BE2C (cell line): ENCODE data around the gene RBMS1.

Source experiments
- DNase-seq: peaks from one replicate; pipeline ENCODE4 v3.0.0-alpha.2; 2020
- H3K27me3 ChIP-seq: fragments of 250-450 bp; sonication (Bioruptor Pico); 2 replicates; pipeline ENCODE4 v1.5.1; 2020; ENCODE audit warnings: mild to moderate bottlenecking
- H3K36me3 ChIP-seq: fragments of 250-450 bp; sonication (Bioruptor Pico); 2 replicates; pipeline ENCODE4 v1.5.1; 2020; ENCODE audit warnings: mild to moderate bottlenecking
- H3K4me1 ChIP-seq: fragments of 250-450 bp; sonication (Bioruptor Pico); 2 replicates; pipeline ENCODE4 v1.5.1; 2020
- H3K4me3 ChIP-seq: 2 replicates; pipeline ENCODE4 v1.5.1; 2011; ENCODE audit warnings: low read depth, low read length
- H3K9me3 ChIP-seq: fragments of 250-450 bp; sonication (Bioruptor Pico); 2 replicates; pipeline ENCODE4 v1.5.1; 2020
- CTCF ChIP-seq: IDR thresholded peaks from 2 replicates; pipeline ENCODE4 v1.5.1; 2012; ENCODE audit warnings: mild to moderate bottlenecking, low read depth, low read length

Gene RBMS1

GRCh38 chr2:160270571-160271113 is 223.0 kb downstream of the RBMS1 start:
- Histone ChIP-seq H3K4me3 (peak overlapping the region; percentile 56), H3K36me3 (peaks cover 4% of the 10 kb centered on the region), H3K9me3 (no peaks in the 10 kb centered on the region), H3K4me1 (peaks cover 5% of the 10 kb centered on the region), H3K27me3 (no peaks in the 10 kb centered on the region)
- TF ChIP-seq CTCF = no peak
- DNase-seq = peak; percentile 4

GRCh38 chr2:160269803-160270570 is 223.6 kb downstream of the RBMS1 start:
- DNase-seq = peak; percentile 78
- peaks cover 5% of the 10 kb centered on the region for H3K4me1 ChIP-seq
- peak; percentile 47 for TF ChIP-seq CTCF
- H3K27me3 ChIP-seq = no peaks in the 10 kb centered on the region
- no peaks in the 10 kb centered on the region for H3K9me3 ChIP-seq
- peak overlapping the region; percentile 56 for H3K4me3 ChIP-seq
- no peaks in the 10 kb centered on the region; the same call in 1 of the 2 replicates for H3K36me3 ChIP-seq

- TF ChIP-seq CTCF = no peak
- no peak for DNase-seq
- no peaks in the 10 kb centered on the region; the same call in 1 of the 2 replicates for H3K36me3 ChIP-seq
- H3K4me3 ChIP-seq = peak overlapping the region; percentile 56
- no peaks in the 10 kb centered on the region for H3K9me3 ChIP-seq
- peaks cover 5% of the 10 kb centered on the region for H3K4me1 ChIP-seq
- H3K27me3 ChIP-seq = no peaks in the 10 kb centered on the region
Measured at GRCh38 chr2:160269365-160269764, 224.2 kb downstream of the RBMS1 start.

DNA sequence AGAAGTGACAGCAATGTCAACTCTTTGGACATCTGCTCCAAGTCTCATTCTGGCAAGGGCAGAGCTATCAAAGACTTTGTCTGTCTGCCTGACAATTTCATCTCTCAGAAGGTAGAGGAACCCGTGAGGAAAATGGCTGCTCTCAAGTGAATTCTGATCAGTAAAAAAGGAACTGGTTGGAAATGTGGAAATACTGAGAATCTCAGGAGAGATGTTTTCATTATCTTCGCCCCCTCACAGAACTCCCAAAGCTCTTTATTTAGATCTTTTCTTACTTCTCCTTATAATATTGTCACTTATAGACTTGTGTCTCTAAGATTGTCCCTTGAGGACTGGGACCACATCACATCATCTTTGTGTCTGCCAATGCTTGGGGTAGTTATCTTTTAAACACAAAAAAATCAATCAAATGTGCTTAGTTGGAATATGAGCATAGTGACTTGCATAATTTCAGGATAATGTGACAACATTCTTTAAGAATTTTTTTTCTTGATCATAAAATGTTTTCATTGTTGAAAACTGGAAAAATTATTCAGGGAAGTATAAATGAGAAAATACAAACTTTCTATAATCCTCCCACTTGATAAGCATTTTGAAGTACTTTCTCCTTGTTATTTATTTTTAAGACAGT is 225.3 kb downstream of the RBMS1 start:
- no peak for TF ChIP-seq CTCF
- no peak for DNase-seq
- Histone ChIP-seq H3K4me1 (peaks cover 5% of the 10 kb centered on the region), H3K9me3 (no peaks in the 10 kb centered on the region), H3K36me3 (no peaks in the 10 kb centered on the region; the same call in 1 of the 2 replicates), H3K27me3 (no peaks in the 10 kb centered on the region), H3K4me3 (no peak overlapping the region)

DNA sequence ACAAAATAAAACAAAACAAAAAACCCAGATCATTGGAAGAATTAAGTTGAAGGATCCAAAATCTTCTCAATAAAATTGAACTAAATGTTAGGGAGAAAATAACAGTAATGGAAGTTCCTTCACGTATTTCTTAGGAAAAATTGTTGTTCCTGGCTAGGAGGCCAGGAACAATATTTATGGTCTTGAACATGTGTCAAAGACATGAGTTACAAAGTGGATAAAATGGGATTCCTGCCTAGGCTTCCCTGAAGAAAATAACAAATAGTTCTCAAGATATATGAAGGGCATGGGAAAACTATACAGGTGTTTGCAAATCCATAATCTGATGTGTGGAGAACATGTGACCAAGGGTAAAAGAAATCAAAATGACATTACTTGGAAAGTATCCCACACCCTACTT is 225.9 kb downstream of the RBMS1 start:
- no peaks in the 10 kb centered on the region; the same call in 1 of the 2 replicates for H3K36me3 ChIP-seq
- no peak for TF ChIP-seq CTCF

More for the DNA sequence above, 225.9 kb downstream of the RBMS1 start:
- H3K4me1 ChIP-seq = peaks cover 5% of the 10 kb centered on the region
- no peaks in the 10 kb centered on the region for H3K9me3 ChIP-seq
- no peaks in the 10 kb centered on the region for H3K27me3 ChIP-seq
- DNase-seq = no peak
- H3K4me3 ChIP-seq = no peak overlapping the region
